HFFc6 (cell line): ENCODE results near the gene AKAP3. TPM values are rescaled to one million over a fixed set of nuclear protein-coding genes. Genes with fewer than 3 reads are reported as not detected.

ENCODE experiments used
- DNase-seq: peaks from one replicate; pipeline ENCODE4 v3.0.0-alpha.2; 2018
- H3K27ac Mint-ChIP-seq: 2 replicates; pipeline ENCODE4 v1.8.0; 2020; ENCODE audit warnings: mild to moderate bottlenecking, mixed read lengths
- H3K27me3 Mint-ChIP-seq: 2 replicates; pipeline ENCODE4 v1.8.0; 2021; ENCODE audit warnings: mild to moderate bottlenecking, moderate library complexity, mixed read lengths; ENCODE audit not compliant: insufficient read depth
- H3K36me3 Mint-ChIP-seq: 2 replicates; pipeline ENCODE4 v1.8.0; 2021; ENCODE audit warnings: low read depth, mixed read lengths
- H3K4me1 Mint-ChIP-seq: 2 replicates; pipeline ENCODE4 v1.8.0; 2020; ENCODE audit warnings: low read depth, mixed read lengths
- H3K4me3 Mint-ChIP-seq: 2 replicates; pipeline ENCODE4 v1.8.0; 2020; ENCODE audit warnings: mild to moderate bottlenecking, moderate library complexity, mixed read lengths
- H3K9me3 Mint-ChIP-seq: 2 replicates; pipeline ENCODE4 v1.8.0; 2020; ENCODE audit warnings: mild to moderate bottlenecking, mixed read lengths
- total RNA-seq, 6 experiments: library from RNA; stranded (reverse); fragmentation: NEBNext Ultra II Directional; extraction: Animal tissue kit (Norgen Biotek cat#: 25700); gene quantifications; 2 replicates in 1 of 6; 3 replicates in 5 of 6; pipeline ENCODE4 v1.2.3, GENCODE V29; 2021
- TF ChIP-seq, protein P1 (sequence below): fragments of 200-600 bp; sonication (generic); IDR thresholded peaks from 2 replicates; pipeline ENCODE4 v1.5.0; 2021; ENCODE audit warnings: antibody characterized with exemption, mild to moderate bottlenecking

The AKAP3 gene
- total RNA-seq, 6 experiments from 2014 or later, result 0.23 to 0.75 (median 0.42) TPM

- DNase-seq, result no peak
- Mint-ChIP-seq H3K9me3 (no peaks in the 10 kb centered on the region), H3K27ac (no peak overlapping the region), H3K36me3 (no peaks in the 10 kb centered on the region), H3K4me1 (peaks cover 15% of the 10 kb centered on the region), H3K27me3 (peaks cover 24% of the 10 kb centered on the region), H3K4me3 (no peak overlapping the region)
- TF ChIP-seq, protein P1, sequence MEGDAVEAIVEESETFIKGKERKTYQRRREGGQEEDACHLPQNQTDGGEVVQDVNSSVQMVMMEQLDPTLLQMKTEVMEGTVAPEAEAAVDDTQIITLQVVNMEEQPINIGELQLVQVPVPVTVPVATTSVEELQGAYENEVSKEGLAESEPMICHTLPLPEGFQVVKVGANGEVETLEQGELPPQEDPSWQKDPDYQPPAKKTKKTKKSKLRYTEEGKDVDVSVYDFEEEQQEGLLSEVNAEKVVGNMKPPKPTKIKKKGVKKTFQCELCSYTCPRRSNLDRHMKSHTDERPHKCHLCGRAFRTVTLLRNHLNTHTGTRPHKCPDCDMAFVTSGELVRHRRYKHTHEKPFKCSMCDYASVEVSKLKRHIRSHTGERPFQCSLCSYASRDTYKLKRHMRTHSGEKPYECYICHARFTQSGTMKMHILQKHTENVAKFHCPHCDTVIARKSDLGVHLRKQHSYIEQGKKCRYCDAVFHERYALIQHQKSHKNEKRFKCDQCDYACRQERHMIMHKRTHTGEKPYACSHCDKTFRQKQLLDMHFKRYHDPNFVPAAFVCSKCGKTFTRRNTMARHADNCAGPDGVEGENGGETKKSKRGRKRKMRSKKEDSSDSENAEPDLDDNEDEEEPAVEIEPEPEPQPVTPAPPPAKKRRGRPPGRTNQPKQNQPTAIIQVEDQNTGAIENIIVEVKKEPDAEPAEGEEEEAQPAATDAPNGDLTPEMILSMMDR, result no peak
Observed at GRCh38 chr12:4603946-4604345, 44.9 kb downstream of the AKAP3 start.

DNA sequence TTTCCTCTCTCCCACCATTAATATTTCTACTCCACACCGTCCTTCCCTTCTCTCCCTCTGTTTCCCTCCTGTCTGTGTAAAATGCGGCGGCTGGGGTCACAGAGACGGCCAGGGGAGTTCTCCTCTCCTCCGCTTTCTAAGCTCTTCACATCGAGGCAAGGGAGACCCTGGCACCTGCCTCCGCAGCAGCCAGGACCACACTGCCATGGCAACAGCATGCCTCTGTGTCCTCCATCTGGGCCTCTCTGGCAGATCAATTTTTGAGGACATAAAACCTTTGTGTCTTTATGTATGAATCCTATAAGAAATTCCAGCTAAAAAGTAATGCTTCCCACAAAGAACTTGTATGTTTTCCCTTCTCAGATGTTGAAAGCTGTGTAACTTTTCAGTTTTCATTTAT lies 45.4 kb downstream of the AKAP3 start:
- Mint-ChIP-seq H3K4me3 (no peak overlapping the region), H3K36me3 (no peaks in the 10 kb centered on the region), H3K27me3 (peaks cover 24% of the 10 kb centered on the region), H3K4me1 (peaks cover 15% of the 10 kb centered on the region), H3K9me3 (no peaks in the 10 kb centered on the region), H3K27ac (no peak overlapping the region)
- TF ChIP-seq, protein P1, result no peak
- DNase-seq, result no peak

DNA sequence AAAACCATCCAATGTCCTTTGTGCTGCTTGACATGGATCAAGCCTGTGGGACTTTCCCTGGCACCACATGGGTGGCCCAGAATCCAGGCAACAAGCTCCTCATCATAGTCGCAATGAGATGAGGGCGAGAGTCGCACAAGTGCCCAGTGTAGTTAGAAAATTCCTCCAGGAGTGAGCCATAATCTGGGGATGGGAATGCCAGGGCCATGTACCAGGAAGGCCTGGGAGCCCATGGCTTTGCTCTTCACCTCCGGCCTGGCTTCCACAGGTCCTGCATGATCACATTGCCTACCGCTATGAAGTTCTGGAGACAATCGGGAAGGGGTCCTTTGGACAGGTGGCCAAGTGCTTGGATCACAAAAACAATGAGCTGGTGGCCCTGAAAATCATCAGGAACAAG lies 53.0 kb downstream of the AKAP3 start:
- H3K4me1 Mint-ChIP-seq, result no peaks in the 10 kb centered on the region
- TF ChIP-seq, protein P1, result no peak
- DNase-seq, result no peak
- H3K27me3 Mint-ChIP-seq, result peaks cover 37% of the 10 kb centered on the region
- H3K36me3 Mint-ChIP-seq, result no peaks in the 10 kb centered on the region
- H3K27ac Mint-ChIP-seq, result no peak overlapping the region
- no peaks in the 10 kb centered on the region for H3K9me3 Mint-ChIP-seq
- no peak overlapping the region for H3K4me3 Mint-ChIP-seq

- Mint-ChIP-seq H3K36me3 (no peaks in the 10 kb centered on the region), H3K9me3 (no peaks in the 10 kb centered on the region), H3K4me1 (no peaks in the 10 kb centered on the region), H3K4me3 (no peak overlapping the region), H3K27ac (no peak overlapping the region), H3K27me3 (peaks cover 44% of the 10 kb centered on the region)
- DNase-seq, result no peak
- TF ChIP-seq, protein P1, result no peak
Observed at GRCh38 chr12:4591180-4591687, 57.6 kb downstream of the AKAP3 start.

GRCh38 chr12:4589941-4590340 lies 58.9 kb downstream of the AKAP3 start:
- Mint-ChIP-seq H3K4me1 (no peaks in the 10 kb centered on the region), H3K36me3 (no peaks in the 10 kb centered on the region), H3K27ac (no peak overlapping the region), H3K4me3 (no peak overlapping the region), H3K9me3 (no peaks in the 10 kb centered on the region), H3K27me3 (peaks cover 40% of the 10 kb centered on the region)
- TF ChIP-seq, protein P1, result no peak
- no peak for DNase-seq

- Mint-ChIP-seq H3K4me3 (no peak overlapping the region), H3K27me3 (peaks cover 40% of the 10 kb centered on the region), H3K4me1 (no peaks in the 10 kb centered on the region), H3K9me3 (no peaks in the 10 kb centered on the region), H3K27ac (no peak overlapping the region), H3K36me3 (no peaks in the 10 kb centered on the region)
- DNase-seq, result no peak
- TF ChIP-seq, protein P1, result no peak
Observed at GRCh38 chr12:4588916-4589315, 59.9 kb downstream of the AKAP3 start.
